ENCODE data around the gene PARD3. TPM values are rescaled to one million over a fixed set of nuclear protein-coding genes. Genes with fewer than 3 reads are reported as not detected.

PARD3 gene
- polyA plus RNA-seq, 2 of the 4 experiments (the other 2 are of a cell fraction) = 110 to 200 TPM

DNA sequence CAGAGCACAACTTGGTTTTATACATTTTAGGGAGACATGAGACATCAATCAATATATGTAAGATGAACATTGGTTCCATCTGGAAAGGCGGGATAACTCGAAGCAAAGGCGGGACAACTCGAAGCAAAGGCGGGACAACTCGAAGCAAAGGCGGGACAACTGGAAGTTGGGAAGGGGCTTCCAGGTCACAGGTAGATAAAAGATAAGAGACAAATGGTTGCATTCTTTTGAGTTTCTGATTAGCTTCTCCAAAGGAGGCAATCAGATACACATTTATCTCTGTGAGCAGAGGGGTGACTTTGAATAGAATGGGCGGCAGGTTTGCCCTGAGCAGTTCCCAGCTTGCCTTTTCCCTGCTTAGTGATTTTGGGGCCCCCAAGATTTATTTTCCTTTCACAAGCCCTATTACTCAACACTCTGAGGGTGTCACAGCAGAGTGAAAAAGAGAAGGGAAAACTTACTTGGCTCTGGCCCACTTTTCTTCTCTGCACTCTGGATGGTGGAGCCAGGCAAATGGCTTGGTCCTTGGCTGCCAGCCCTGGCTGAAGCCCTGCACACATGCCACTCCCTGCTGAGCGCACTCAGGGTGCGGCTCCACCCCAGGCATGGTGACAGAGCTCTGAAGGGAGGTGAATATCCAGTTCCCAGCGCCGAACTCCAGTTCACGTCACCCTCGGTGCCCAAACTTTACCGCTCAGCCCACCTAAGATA lies 46.7 kb downstream of the PARD3 start:
- no peak for FAIRE-seq
- ATAC-seq = peak; percentile 85 to 89
- Histone ChIP-seq H3K4me1 (peaks cover 41% of the 10 kb centered on the region), H3K4me2 (peak overlapping the region; percentile 60), H3K4me3 (no peak overlapping the region), H3K27ac (peak overlapping the region; percentile 2 to 73; a peak in 4 of 6 replicates), H3K9me3 (no peaks in the 10 kb centered on the region)
- WGBS (ENCODE audit: missing lambda C conversion rate) = 63% methylated on average over 15 of the region's 15 CpGs
- ChIA-PET POLR2A (no interaction called here), CTCF (interaction anchor here (0.6 to 1.6 kb wide), 7 partner anchors 21 to 259 kb away, joined by 3 to 6 read pairs (median 3); no protein-coding TSS in a partner anchor)
- TF ChIP-seq SREBF2 (IDR thresholded peaks at IDR 0.05) = no peak
- no peak for TF ChIP-seq HOXA7 (CRISPR knock-in tag; IDR thresholded peaks at IDR 0.05)
- TF ChIP-seq HOXB13 (CRISPR knock-in tag; IDR thresholded peaks at IDR 0.05; ENCODE audit: low read depth) = no peak
- no peak for TF ChIP-seq NPAS2 (CRISPR knock-in tag; IDR thresholded peaks at IDR 0.05; ENCODE audit: borderline replicate concordance)
- TF ChIP-seq, protein P1, sequence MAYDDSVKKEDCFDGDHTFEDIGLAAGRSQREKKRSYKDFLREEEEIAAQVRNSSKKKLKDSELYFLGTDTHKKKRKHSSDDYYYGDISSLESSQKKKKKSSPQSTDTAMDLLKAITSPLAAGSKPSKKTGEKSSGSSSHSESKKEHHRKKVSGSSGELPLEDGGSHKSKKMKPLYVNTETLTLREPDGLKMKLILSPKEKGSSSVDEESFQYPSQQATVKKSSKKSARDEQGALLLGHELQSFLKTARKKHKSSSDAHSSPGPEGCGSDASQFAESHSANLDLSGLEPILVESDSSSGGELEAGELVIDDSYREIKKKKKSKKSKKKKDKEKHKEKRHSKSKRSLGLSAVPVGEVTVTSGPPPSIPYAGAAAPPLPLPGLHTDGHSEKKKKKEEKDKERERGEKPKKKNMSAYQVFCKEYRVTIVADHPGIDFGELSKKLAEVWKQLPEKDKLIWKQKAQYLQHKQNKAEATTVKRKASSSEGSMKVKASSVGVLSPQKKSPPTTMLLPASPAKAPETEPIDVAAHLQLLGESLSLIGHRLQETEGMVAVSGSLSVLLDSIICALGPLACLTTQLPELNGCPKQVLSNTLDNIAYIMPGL (CRISPR knock-in tag; IDR thresholded peaks at IDR 0.05; ENCODE audit: borderline replicate concordance) = no peak
- TF ChIP-seq, protein P2, sequence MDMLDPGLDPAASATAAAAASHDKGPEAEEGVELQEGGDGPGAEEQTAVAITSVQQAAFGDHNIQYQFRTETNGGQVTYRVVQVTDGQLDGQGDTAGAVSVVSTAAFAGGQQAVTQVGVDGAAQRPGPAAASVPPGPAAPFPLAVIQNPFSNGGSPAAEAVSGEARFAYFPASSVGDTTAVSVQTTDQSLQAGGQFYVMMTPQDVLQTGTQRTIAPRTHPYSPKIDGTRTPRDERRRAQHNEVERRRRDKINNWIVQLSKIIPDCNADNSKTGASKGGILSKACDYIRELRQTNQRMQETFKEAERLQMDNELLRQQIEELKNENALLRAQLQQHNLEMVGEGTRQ (IDR thresholded peaks at IDR 0.05) = no peak
- TF ChIP-seq POLR2A (IDR thresholded peaks at IDR 0.05; ENCODE audit: low read length) = no peak
- no peak for TF ChIP-seq MAZ (IDR thresholded peaks at IDR 0.05; ENCODE audit: borderline replicate concordance, low read depth, low read length)
- no peak for TF ChIP-seq CHD4 (IDR thresholded peaks at IDR 0.05; ENCODE audit: borderline replicate concordance)
- TF ChIP-seq, protein P3, sequence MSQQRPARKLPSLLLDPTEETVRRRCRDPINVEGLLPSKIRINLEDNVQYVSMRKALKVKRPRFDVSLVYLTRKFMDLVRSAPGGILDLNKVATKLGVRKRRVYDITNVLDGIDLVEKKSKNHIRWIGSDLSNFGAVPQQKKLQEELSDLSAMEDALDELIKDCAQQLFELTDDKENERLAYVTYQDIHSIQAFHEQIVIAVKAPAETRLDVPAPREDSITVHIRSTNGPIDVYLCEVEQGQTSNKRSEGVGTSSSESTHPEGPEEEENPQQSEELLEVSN (IDR thresholded peaks at IDR 0.05; ENCODE audit: borderline replicate concordance, low read depth) = no peak
- no peak for TF ChIP-seq FOSB (CRISPR knock-in tag; IDR thresholded peaks at IDR 0.05)
- TF ChIP-seq NR3C1 (IDR thresholded peaks at IDR 0.05) = no peak
- TF ChIP-seq HEYL (CRISPR knock-in tag; IDR thresholded peaks at IDR 0.05) = no peak
- TF ChIP-seq FOXS1 (CRISPR knock-in tag; IDR thresholded peaks at IDR 0.05) = no peak
- no peak for TF ChIP-seq CBX8 (IDR thresholded peaks at IDR 0.05)
- TF ChIP-seq RFX5 (IDR thresholded peaks at IDR 0.05) = no peak
- no peak for TF ChIP-seq CEBPB (IDR thresholded peaks at IDR 0.05)
- TF ChIP-seq NFE2L2 (conservative IDR thresholded peaks at IDR 0.05; ENCODE audit: low read length) = no peak
- no peak for TF ChIP-seq PHF8 (IDR thresholded peaks at IDR 0.05; ENCODE audit: borderline replicate concordance, low read depth)
- peak; percentile 43 to 44 for DNase-seq (ENCODE audit: low read depth in 1 of 2, low spot score in 1 of 2)

DNA sequence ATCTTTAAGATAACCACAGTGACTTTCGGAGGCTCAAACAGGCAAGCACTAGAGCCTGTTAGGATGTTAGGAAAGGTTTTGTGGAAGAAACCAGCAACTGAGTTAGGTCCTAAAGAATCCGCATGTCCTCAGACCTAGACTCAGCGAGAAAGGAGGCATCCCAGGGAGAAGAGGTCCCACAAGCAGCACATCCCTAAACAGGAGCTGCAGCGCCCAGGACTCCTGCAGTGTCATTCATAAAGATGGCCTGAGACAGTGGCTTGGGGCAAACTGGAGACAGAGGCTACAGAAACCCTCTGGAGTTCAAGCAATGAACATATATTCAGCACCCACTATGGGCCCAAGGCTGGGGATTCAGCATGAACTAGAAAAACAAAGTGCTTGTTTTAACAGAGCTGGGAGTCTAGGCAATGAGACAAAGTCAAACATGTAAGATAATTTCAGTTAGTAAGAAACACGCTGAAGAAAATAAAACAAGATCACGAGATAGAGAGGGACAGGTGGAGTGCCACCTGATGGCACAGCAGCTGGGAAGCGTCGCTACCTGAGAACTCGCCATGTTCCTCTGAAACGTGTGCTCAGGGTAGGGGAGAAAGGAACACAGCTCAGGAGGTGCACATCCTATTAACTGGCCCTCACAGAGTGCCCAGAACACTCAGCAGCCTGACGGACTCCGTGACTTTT lies 48.1 kb downstream of the PARD3 start:
- CTCF ChIA-PET = interaction anchor here (0.6 to 1.3 kb wide), 2 partner anchors 18 to 33 kb away, joined by 3 to 6 read pairs; no protein-coding TSS in a partner anchor
- TF ChIP-seq, protein P4, sequence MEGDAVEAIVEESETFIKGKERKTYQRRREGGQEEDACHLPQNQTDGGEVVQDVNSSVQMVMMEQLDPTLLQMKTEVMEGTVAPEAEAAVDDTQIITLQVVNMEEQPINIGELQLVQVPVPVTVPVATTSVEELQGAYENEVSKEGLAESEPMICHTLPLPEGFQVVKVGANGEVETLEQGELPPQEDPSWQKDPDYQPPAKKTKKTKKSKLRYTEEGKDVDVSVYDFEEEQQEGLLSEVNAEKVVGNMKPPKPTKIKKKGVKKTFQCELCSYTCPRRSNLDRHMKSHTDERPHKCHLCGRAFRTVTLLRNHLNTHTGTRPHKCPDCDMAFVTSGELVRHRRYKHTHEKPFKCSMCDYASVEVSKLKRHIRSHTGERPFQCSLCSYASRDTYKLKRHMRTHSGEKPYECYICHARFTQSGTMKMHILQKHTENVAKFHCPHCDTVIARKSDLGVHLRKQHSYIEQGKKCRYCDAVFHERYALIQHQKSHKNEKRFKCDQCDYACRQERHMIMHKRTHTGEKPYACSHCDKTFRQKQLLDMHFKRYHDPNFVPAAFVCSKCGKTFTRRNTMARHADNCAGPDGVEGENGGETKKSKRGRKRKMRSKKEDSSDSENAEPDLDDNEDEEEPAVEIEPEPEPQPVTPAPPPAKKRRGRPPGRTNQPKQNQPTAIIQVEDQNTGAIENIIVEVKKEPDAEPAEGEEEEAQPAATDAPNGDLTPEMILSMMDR (IDR thresholded peaks at IDR 0.05) = no peak
- TF ChIP-seq NPAS2 (CRISPR knock-in tag; IDR thresholded peaks at IDR 0.05; ENCODE audit: borderline replicate concordance) (no peak), RCOR1 (IDR thresholded peaks at IDR 0.05; ENCODE audit: low read depth, low read length) (no peak), BHLHE40 (IDR thresholded peaks at IDR 0.05; ENCODE audit: low read depth, low read length) (no peak), CBX2 (IDR thresholded peaks at IDR 0.05; ENCODE audit: borderline replicate concordance, low read depth) (no peak), ESRRA (IDR thresholded peaks at IDR 0.05; ENCODE audit: borderline replicate concordance, low read length) (no peak), HOXB5 (CRISPR knock-in tag; IDR thresholded peaks at IDR 0.05) (no peak), GATA3 (IDR thresholded peaks at IDR 0.05; ENCODE audit: borderline replicate concordance) (no peak), EHMT2 (IDR thresholded peaks at IDR 0.05; ENCODE audit: low read depth) (no peak), RNF2 (IDR thresholded peaks at IDR 0.05; ENCODE audit: borderline replicate concordance, low read depth) (no peak), ZSCAN20 (CRISPR knock-in tag; IDR thresholded peaks at IDR 0.05) (no peak)
- TF ChIP-seq, protein P3 (IDR thresholded peaks at IDR 0.05; ENCODE audit: borderline replicate concordance, low read depth) = no peak
- TF ChIP-seq, protein P5, sequence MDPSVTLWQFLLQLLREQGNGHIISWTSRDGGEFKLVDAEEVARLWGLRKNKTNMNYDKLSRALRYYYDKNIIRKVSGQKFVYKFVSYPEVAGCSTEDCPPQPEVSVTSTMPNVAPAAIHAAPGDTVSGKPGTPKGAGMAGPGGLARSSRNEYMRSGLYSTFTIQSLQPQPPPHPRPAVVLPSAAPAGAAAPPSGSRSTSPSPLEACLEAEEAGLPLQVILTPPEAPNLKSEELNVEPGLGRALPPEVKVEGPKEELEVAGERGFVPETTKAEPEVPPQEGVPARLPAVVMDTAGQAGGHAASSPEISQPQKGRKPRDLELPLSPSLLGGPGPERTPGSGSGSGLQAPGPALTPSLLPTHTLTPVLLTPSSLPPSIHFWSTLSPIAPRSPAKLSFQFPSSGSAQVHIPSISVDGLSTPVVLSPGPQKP (IDR thresholded peaks at IDR 0.05; ENCODE audit: low read depth, low read length) = no peak

More for the DNA sequence above, 48.1 kb downstream of the PARD3 start:
- ATAC-seq = no peak; a peak in 1 of 6 replicates
- Histone ChIP-seq H3K27ac (0 out of 6 replicates have a peak overlapping the region, but pooled peaks of 1 of the 2 experiments have one; percentile 1), H3K4me3 (no peak overlapping the region), H3K4me2 (no peak overlapping the region), H3K4me1 (peaks cover 55% of the 10 kb centered on the region), H3K9me3 (no peaks in the 10 kb centered on the region)
- no peak for DNase-seq (ENCODE audit: low read depth in 1 of 2, low spot score in 1 of 2)
- POLR2A ChIA-PET = no interaction called here
- no peak for FAIRE-seq
- 94% methylated on average over 12 of the region's 12 CpGs for WGBS (ENCODE audit: missing lambda C conversion rate)

Data from A549 (cell line).